ENCODE data around the gene ATP9A.
"Not testable (repeated sequence)": the region's sequence is repeated elsewhere in the genome, so short reads cannot be mapped to it uniquely, and the experiment has no call there.

ATP9A gene

GRCh38 chr20:51757226-51757625 lies 11.0 kb downstream of the ATP9A start:
- Histone ChIP-seq H3K79me2 (ENCODE audit: control insufficient read depth, insufficient read depth, low read length, poor library complexity) (no peaks in the 10 kb centered on the region), H3K9me3 (ENCODE audit: insufficient read depth, low read depth, low read length) (no peaks in the 10 kb centered on the region), H2AK5ac (ENCODE audit: low read length) (no peak overlapping the region), H4K12ac (ENCODE audit: low read depth, low read length) (no peak overlapping the region), H3K4me1 (ENCODE audit: control insufficient read depth in 1 of 2, insufficient read depth in 2 of 2, low read length in 2 of 2) (no peaks in the 10 kb centered on the region), H3K14ac (ENCODE audit: low read length) (no peak overlapping the region), H4K91ac (ENCODE audit: low read depth, low read length) (no peak overlapping the region), H3K9ac (ENCODE audit: low read length) (no peak overlapping the region), H3K27ac (ENCODE audit: low read depth, low read length) (no peak overlapping the region), H3K4ac (ENCODE audit: low read depth, low read length) (no peak overlapping the region), H3K79me1 (ENCODE audit: low read length) (no peaks in the 10 kb centered on the region), H3K36me3 (ENCODE audit: control insufficient read depth in 1 of 2, insufficient read depth in 2 of 2, low read length in 2 of 2) (no peaks in the 10 kb centered on the region), H3K23ac (ENCODE audit: low read length) (no peak overlapping the region), H3K4me3 (ENCODE audit: low read depth, low read length) (no peak overlapping the region), H3K27me3 (ENCODE audit: insufficient read depth, low read length) (no peaks in the 10 kb centered on the region), H2BK5ac (ENCODE audit: low read depth, low read length, poor library complexity) (no peak overlapping the region), H2BK120ac (ENCODE audit: insufficient read depth, low read length, poor library complexity) (no peak overlapping the region), H3K18ac (ENCODE audit: low read length) (no peak overlapping the region), H2BK12ac (ENCODE audit: low read length) (no peak overlapping the region), H2AFZ (ENCODE audit: insufficient read depth, low read length, poor library complexity) (no peak overlapping the region), H3K4me2 (ENCODE audit: low read length) (no peak overlapping the region), H4K8ac (ENCODE audit: low read depth, low read length) (no peak overlapping the region)
- no peak for DNase-seq
- no CpG with 5 or more reads among the region's 10 CpGs for WGBS (ENCODE audit: extremely low coverage, insufficient coverage, insufficient read length)

- H2AFZ ChIP-seq (ENCODE audit: insufficient read depth, low read length, poor library complexity) = no peak overlapping the region
- no peak overlapping the region for H2AK5ac ChIP-seq (ENCODE audit: low read length)
- H3K4me1 ChIP-seq (ENCODE audit: control insufficient read depth in 1 of 2, insufficient read depth in 2 of 2, low read length in 2 of 2) = no peaks in the 10 kb centered on the region
- no peak overlapping the region for H3K23ac ChIP-seq (ENCODE audit: low read length)
- H3K27me3 ChIP-seq (ENCODE audit: insufficient read depth, low read length) = no peaks in the 10 kb centered on the region
- H3K14ac ChIP-seq (ENCODE audit: low read length) = no peak overlapping the region
- no peak overlapping the region for H2BK5ac ChIP-seq (ENCODE audit: low read depth, low read length, poor library complexity)
- H3K9me3 ChIP-seq (ENCODE audit: insufficient read depth, low read depth, low read length) = no peaks in the 10 kb centered on the region
- no peak overlapping the region for H3K9ac ChIP-seq (ENCODE audit: low read length)
- no peaks in the 10 kb centered on the region for H3K36me3 ChIP-seq (ENCODE audit: control insufficient read depth in 1 of 2, insufficient read depth in 2 of 2, low read length in 2 of 2)
- no peak overlapping the region for H2BK12ac ChIP-seq (ENCODE audit: low read length)
- H3K27ac ChIP-seq (ENCODE audit: low read depth, low read length) = no peak overlapping the region
- no peak overlapping the region for H4K12ac ChIP-seq (ENCODE audit: low read depth, low read length)
- no peak overlapping the region for H3K4me2 ChIP-seq (ENCODE audit: low read length)
- no peak for DNase-seq
- no peak overlapping the region for H3K4me3 ChIP-seq (ENCODE audit: low read depth, low read length)
- no CpG with 5 or more reads among the region's 3 CpGs for WGBS (ENCODE audit: extremely low coverage, insufficient coverage, insufficient read length)
- H4K91ac ChIP-seq (ENCODE audit: low read depth, low read length) = no peak overlapping the region
- H3K79me2 ChIP-seq (ENCODE audit: control insufficient read depth, insufficient read depth, low read length, poor library complexity) = no peaks in the 10 kb centered on the region
- no peak overlapping the region for H3K4ac ChIP-seq (ENCODE audit: low read depth, low read length)
- H2BK120ac ChIP-seq (ENCODE audit: insufficient read depth, low read length, poor library complexity) = no peak overlapping the region
- H4K8ac ChIP-seq (ENCODE audit: low read depth, low read length) = no peak overlapping the region
- no peak overlapping the region for H3K18ac ChIP-seq (ENCODE audit: low read length)
- no peaks in the 10 kb centered on the region for H3K79me1 ChIP-seq (ENCODE audit: low read length)
Observed at GRCh38 chr20:51756653-51757052, 11.5 kb downstream of the ATP9A start.

- not testable (repeated sequence) for H3K4ac ChIP-seq (ENCODE audit: low read depth, low read length); H3K18ac ChIP-seq (ENCODE audit: low read length); H4K12ac ChIP-seq (ENCODE audit: low read depth, low read length); H2BK120ac ChIP-seq (ENCODE audit: insufficient read depth, low read length, poor library complexity); H3K4me1 ChIP-seq (ENCODE audit: control insufficient read depth in 1 of 2, insufficient read depth in 2 of 2, low read length in 2 of 2); H3K79me2 ChIP-seq (ENCODE audit: control insufficient read depth, insufficient read depth, low read length, poor library complexity); H4K8ac ChIP-seq (ENCODE audit: low read depth, low read length); H3K9me3 ChIP-seq (ENCODE audit: insufficient read depth, low read depth, low read length); H3K14ac ChIP-seq (ENCODE audit: low read length); H3K4me3 ChIP-seq (ENCODE audit: low read depth, low read length); H2BK5ac ChIP-seq (ENCODE audit: low read depth, low read length, poor library complexity); H4K91ac ChIP-seq (ENCODE audit: low read depth, low read length); H2AFZ ChIP-seq (ENCODE audit: insufficient read depth, low read length, poor library complexity); H3K23ac ChIP-seq (ENCODE audit: low read length); H3K27ac ChIP-seq (ENCODE audit: low read depth, low read length); DNase-seq; H3K79me1 ChIP-seq (ENCODE audit: low read length); H3K4me2 ChIP-seq (ENCODE audit: low read length); H3K36me3 ChIP-seq (ENCODE audit: control insufficient read depth in 1 of 2, insufficient read depth in 2 of 2, low read length in 2 of 2); H2AK5ac ChIP-seq (ENCODE audit: low read length); H2BK12ac ChIP-seq (ENCODE audit: low read length); H3K9ac ChIP-seq (ENCODE audit: low read length); H3K27me3 ChIP-seq (ENCODE audit: insufficient read depth, low read length)
- no CpG with 5 or more reads among the region's 8 CpGs for WGBS (ENCODE audit: extremely low coverage, insufficient coverage, insufficient read length)
Observed at GRCh38 chr20:51753220-51753619, 15.0 kb downstream of the ATP9A start.

- no peak overlapping the region for H3K4me3 ChIP-seq (ENCODE audit: low read depth, low read length)
- H3K23ac ChIP-seq (ENCODE audit: low read length) = no peak overlapping the region
- H3K79me2 ChIP-seq (ENCODE audit: control insufficient read depth, insufficient read depth, low read length, poor library complexity) = no peaks in the 10 kb centered on the region
- no peak overlapping the region for H4K8ac ChIP-seq (ENCODE audit: low read depth, low read length)
- H3K36me3 ChIP-seq (ENCODE audit: control insufficient read depth in 1 of 2, insufficient read depth in 2 of 2, low read length in 2 of 2) = no peaks in the 10 kb centered on the region
- no peaks in the 10 kb centered on the region for H3K79me1 ChIP-seq (ENCODE audit: low read length)
- H3K4me1 ChIP-seq (ENCODE audit: control insufficient read depth in 1 of 2, insufficient read depth in 2 of 2, low read length in 2 of 2) = peaks cover 2 to 4% of the 10 kb centered on the region in 2 experiments
- H3K4me2 ChIP-seq (ENCODE audit: low read length) = no peak overlapping the region
- no peaks in the 10 kb centered on the region for H3K9me3 ChIP-seq (ENCODE audit: insufficient read depth, low read depth, low read length)
- no peak overlapping the region for H2BK12ac ChIP-seq (ENCODE audit: low read length)
- peak in 1 of 2 donors; percentile 41 for DNase-seq
- H2BK5ac ChIP-seq (ENCODE audit: low read depth, low read length, poor library complexity) = no peak overlapping the region
- no peaks in the 10 kb centered on the region for H3K27me3 ChIP-seq (ENCODE audit: insufficient read depth, low read length)
- no peak overlapping the region for H3K4ac ChIP-seq (ENCODE audit: low read depth, low read length)
- H2BK120ac ChIP-seq (ENCODE audit: insufficient read depth, low read length, poor library complexity) = no peak overlapping the region
- no peak overlapping the region for H3K14ac ChIP-seq (ENCODE audit: low read length)
- H3K27ac ChIP-seq (ENCODE audit: low read depth, low read length) = no peak overlapping the region
- H2AK5ac ChIP-seq (ENCODE audit: low read length) = no peak overlapping the region
- no CpG with 5 or more reads among the region's 9 CpGs for WGBS (ENCODE audit: extremely low coverage, insufficient coverage, insufficient read length)
- H3K18ac ChIP-seq (ENCODE audit: low read length) = no peak overlapping the region
- no peak overlapping the region for H2AFZ ChIP-seq (ENCODE audit: insufficient read depth, low read length, poor library complexity)
- no peak overlapping the region for H4K12ac ChIP-seq (ENCODE audit: low read depth, low read length)
- no peak overlapping the region for H3K9ac ChIP-seq (ENCODE audit: low read length)
- H4K91ac ChIP-seq (ENCODE audit: low read depth, low read length) = no peak overlapping the region
Observed at GRCh38 chr20:51752343-51752951, 15.7 kb downstream of the ATP9A start.
